Parathyroid adenoma (tissue), 2 donors: ENCODE measurements around the gene IRGQ.

Experiments
- H2AFZ ChIP-seq: fragments of 300-600 bp; sonication (generic); one replicate; pipeline ENCODE4 v1.7.0; 2017; ENCODE audit warnings: antibody characterized with exemption, mild to moderate bottlenecking
- H3K27ac ChIP-seq: fragments of 300-600 bp; sonication (generic); one replicate; pipeline ENCODE4 v1.7.0; 2017
- H3K27me3 ChIP-seq: fragments of 300-600 bp; sonication (generic); one replicate; pipeline ENCODE4 v1.7.0; 2017; ENCODE audit warnings: low read length; ENCODE audit not compliant: control insufficient read depth, insufficient read depth
- H3K36me3 ChIP-seq: fragments of 300-600 bp; sonication (generic); one replicate; pipeline ENCODE4 v1.7.0; 2017; ENCODE audit warnings: low read length; ENCODE audit not compliant: control insufficient read depth, insufficient read depth
- H3K4me1 ChIP-seq: fragments of 300-600 bp; sonication (generic); one replicate; pipeline ENCODE4 v1.7.0; 2017; ENCODE audit warnings: control low read depth
- H3K4me2 ChIP-seq: fragments of 300-600 bp; sonication (generic); one replicate; pipeline ENCODE4 v1.7.0; 2017; ENCODE audit warnings: low read length
- H3K4me3 ChIP-seq: fragments of 300-600 bp; sonication (generic); one replicate; pipeline ENCODE4 v1.7.0; 2017; ENCODE audit warnings: low read depth, low read length
- H3K79me2 ChIP-seq: fragments of 300-600 bp; sonication (generic); one replicate; pipeline ENCODE4 v1.7.0; 2017; ENCODE audit warnings: control low read depth
- H3K9ac ChIP-seq: fragments of 300-600 bp; sonication (generic); one replicate; pipeline ENCODE4 v1.7.0; 2017; ENCODE audit warnings: mild to moderate bottlenecking
- H3K9me3 ChIP-seq: fragments of 300-600 bp; sonication (generic); one replicate; pipeline ENCODE4 v1.7.0; 2017; ENCODE audit warnings: low read length; ENCODE audit not compliant: control insufficient read depth
- CTCF ChIP-seq: fragments of 300-600 bp; sonication (generic); IDR thresholded peaks from one replicate; pipeline ENCODE4 v1.7.0; 2017; ENCODE audit warnings: antibody characterized with exemption, mild to moderate bottlenecking
- donor health status: primary hyperparathyroidism.

The IRGQ gene

DNA sequence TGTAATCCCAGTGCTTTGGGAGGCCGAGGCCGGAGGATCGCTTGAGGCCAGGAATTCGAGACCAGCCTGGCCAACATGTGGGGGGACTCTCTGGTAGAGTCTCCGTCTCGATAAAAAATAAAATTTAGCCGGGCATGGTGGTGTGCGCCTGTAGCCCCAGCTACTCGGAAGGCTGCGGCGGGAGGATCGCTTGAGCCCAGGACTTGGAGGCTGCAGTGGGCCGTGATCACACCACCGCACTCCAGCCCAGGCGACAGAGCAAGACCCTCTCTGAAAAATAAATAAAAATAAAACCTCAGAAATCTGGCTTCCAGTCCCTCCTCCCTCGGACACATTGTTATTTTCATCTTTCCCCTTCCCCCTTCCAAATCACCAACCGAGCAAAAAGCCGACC, 332 bp downstream of the IRGQ start:
- TF ChIP-seq CTCF: peak; percentile 6
- Histone ChIP-seq H2AFZ (peak overlapping the region; percentile 76), H3K27ac (peak overlapping the region; percentile 92), H3K79me2 (peaks cover 17% of the 10 kb centered on the region), H3K9me3 (no peaks in the 10 kb centered on the region), H3K36me3 (no peaks in the 10 kb centered on the region), H3K9ac (peak overlapping the region; percentile 56), H3K27me3 (no peaks in the 10 kb centered on the region), H3K4me2 (peak overlapping the region; percentile 85), H3K4me1 (peaks cover 12% of the 10 kb centered on the region), H3K4me3 (peak overlapping the region; percentile 85)

DNA sequence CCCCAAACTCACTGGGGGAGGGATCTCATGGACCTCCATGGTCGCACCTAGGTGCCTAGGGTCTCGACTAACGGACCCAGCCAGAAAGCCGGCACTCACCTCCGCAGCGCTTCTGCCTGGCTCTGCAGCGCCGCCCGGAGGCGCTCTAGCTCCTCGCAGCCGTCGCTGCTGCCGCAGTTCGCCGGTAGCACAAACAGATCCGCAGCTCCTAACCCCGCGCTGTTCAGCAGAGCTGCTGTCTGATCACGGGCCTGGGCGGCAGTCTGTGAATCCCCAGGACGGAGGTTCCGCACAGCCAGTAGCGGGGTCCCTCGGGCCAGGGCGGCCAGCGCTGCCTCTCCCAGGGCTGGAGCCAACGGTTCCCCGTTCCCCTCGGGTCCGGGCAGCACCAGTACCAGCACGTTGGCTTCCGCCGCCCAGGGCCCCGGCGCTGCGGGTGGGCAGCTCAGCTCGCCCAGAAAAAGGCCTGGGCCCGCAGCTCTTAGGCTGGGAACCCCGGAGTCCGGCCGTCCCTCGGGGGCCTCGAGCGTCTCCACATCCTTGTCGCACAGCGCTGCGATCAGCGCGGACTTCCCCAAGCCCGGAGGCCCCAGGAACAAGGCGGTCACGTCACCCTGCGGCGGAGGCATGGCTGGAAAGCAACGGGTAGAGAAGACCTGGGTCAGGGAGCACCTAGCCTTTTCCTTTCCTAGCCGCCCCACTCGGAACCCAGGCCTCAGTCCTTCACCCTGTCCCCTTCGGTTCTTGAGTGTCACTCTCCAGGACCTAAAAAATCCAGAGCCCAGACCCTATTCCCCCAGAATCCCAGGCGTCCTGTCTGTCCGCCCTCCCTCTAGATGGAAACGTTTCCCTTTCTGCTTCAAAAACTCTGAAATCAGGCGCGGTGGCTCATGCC, 977 bp downstream of the IRGQ start:
- Histone ChIP-seq H3K27ac (peak overlapping the region; percentile 92), H3K9me3 (no peaks in the 10 kb centered on the region), H3K9ac (peak overlapping the region; percentile 56), H3K4me3 (peak overlapping the region; percentile 85), H3K27me3 (no peaks in the 10 kb centered on the region), H3K4me1 (peaks cover 12% of the 10 kb centered on the region), H3K4me2 (peak overlapping the region; percentile 85), H3K36me3 (no peaks in the 10 kb centered on the region), H2AFZ (peak overlapping the region; percentile 76), H3K79me2 (peaks cover 17% of the 10 kb centered on the region)
- peak; percentile 58 for TF ChIP-seq CTCF

DNA sequence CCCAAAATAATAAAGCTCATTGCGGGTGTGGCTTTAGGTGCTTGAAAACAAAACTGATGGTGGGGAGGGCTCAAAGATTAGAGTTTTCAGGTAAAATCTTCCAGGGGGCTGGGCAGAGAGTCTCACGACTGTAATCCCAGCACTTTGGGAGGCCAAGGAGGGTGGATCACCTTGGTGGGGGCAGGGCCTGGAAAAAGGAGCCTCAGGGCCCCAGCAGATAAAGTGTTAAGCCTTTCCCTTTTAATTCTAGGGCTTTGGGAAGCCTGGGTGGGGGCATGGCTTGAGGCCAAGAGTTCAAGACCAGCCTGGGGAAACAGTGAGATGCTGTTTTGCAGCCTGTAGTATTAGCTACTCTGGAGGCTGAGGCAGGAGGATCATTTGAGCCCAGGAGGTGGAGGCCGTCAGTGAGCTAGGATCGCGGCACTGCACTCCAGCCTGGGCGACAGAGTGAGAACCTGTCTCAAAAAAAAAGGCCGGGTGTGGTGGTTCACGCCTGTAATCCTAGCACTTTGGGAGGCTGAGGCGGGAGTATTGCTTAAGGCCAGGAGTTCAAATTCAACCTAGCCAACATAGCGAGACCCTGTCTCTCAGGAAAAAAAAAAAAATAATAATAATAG, 1.7 kb downstream of the IRGQ start:
- H3K9me3 ChIP-seq: no peaks in the 10 kb centered on the region
- H3K79me2 ChIP-seq: peaks cover 17% of the 10 kb centered on the region
- H3K4me1 ChIP-seq: peaks cover 12% of the 10 kb centered on the region
- H3K27me3 ChIP-seq: no peaks in the 10 kb centered on the region
- H3K36me3 ChIP-seq: no peaks in the 10 kb centered on the region
- H2AFZ ChIP-seq: no peak overlapping the region
- TF ChIP-seq CTCF: no peak
- H3K4me3 ChIP-seq: no peak overlapping the region
- H3K9ac ChIP-seq: no peak overlapping the region
- no peak overlapping the region for H3K27ac ChIP-seq
- H3K4me2 ChIP-seq: no peak overlapping the region

DNA sequence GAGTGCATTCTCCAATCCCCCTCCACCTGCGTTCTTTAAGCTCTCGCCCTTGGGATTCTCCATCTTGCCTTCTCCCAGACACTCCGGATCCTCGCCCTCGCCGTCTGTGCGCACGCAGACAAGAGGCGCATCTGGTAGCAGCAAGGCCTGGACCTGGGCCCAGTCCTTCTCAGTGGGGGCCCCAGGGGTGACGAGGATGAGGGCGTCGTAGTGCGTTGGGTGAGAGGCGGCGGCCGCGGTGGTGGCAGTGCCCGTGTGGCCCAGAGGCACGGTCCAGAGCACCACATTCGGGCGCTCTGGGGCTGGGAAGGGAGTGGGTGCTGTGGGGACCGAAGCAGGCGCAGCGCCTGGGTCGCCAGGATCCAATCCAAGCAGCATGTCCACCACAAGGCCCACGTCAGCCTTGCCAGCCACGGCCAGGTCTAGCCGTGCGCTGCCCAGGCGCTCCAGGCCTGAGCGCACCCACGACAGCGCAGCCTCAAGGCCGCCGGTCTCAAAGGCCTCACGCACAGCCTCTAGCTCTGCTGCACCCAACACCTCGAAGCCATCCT, 3.1 kb downstream of the IRGQ start:
- H3K79me2 ChIP-seq: peaks cover 17% of the 10 kb centered on the region
- no peak overlapping the region for H3K4me2 ChIP-seq
- H3K4me3 ChIP-seq: no peak overlapping the region
- no peak for TF ChIP-seq CTCF
- H3K36me3 ChIP-seq: no peaks in the 10 kb centered on the region
- H3K27ac ChIP-seq: no peak overlapping the region
- H3K27me3 ChIP-seq: no peaks in the 10 kb centered on the region
- peaks cover 12% of the 10 kb centered on the region for H3K4me1 ChIP-seq
- H2AFZ ChIP-seq: no peak overlapping the region
- no peak overlapping the region for H3K9ac ChIP-seq
- H3K9me3 ChIP-seq: no peaks in the 10 kb centered on the region
